VCaP (cell line): ENCODE results near the gene FCGR3A.

Experiments used
- H3K27ac ChIP-seq: fragments of 450-650 bp; 2 replicates; pipeline ENCODE4 v1.5.1; 2017
- TF ChIP-seq, protein P1 (sequence below): fragments of 450-650 bp; conservative IDR thresholded peaks from 2 replicates; pipeline ENCODE4 v1.5.1; 2017; ENCODE audit warnings: mild to moderate bottlenecking, moderate library complexity

The FCGR3A gene

GRCh38 chr1:161502181-161502580 lies 47.4 kb downstream of the FCGR3A start:
- TF ChIP-seq, protein P1, sequence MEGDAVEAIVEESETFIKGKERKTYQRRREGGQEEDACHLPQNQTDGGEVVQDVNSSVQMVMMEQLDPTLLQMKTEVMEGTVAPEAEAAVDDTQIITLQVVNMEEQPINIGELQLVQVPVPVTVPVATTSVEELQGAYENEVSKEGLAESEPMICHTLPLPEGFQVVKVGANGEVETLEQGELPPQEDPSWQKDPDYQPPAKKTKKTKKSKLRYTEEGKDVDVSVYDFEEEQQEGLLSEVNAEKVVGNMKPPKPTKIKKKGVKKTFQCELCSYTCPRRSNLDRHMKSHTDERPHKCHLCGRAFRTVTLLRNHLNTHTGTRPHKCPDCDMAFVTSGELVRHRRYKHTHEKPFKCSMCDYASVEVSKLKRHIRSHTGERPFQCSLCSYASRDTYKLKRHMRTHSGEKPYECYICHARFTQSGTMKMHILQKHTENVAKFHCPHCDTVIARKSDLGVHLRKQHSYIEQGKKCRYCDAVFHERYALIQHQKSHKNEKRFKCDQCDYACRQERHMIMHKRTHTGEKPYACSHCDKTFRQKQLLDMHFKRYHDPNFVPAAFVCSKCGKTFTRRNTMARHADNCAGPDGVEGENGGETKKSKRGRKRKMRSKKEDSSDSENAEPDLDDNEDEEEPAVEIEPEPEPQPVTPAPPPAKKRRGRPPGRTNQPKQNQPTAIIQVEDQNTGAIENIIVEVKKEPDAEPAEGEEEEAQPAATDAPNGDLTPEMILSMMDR: no peak
- no peak overlapping the region for H3K27ac ChIP-seq

DNA sequence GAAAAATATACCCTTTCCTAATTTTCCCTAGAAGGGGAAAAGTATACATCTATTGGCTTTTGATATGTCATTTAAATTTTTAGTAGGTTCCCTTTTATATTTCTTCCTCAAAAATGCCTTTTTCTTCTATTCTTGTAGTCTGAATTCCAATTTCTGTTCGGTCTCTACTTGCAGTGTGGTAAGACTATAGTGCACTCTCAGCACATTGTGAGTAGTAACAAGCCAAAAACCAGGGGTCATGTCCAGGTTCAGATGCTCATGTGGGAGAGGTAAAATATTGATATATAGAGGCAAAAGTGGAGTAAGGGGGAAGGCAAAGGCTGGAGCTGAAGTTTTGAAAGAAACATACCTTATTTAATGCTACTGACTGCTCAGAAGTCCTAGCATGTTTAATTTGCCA lies 48.4 kb downstream of the FCGR3A start:
- no peak overlapping the region for H3K27ac ChIP-seq
- TF ChIP-seq, protein P1: no peak

GRCh38 chr1:161499099-161500039 lies 50.2 kb downstream of the FCGR3A start:
- H3K27ac ChIP-seq: no peak overlapping the region
- TF ChIP-seq, protein P1: no peak

GRCh38 chr1:161498646-161499045 lies 51.0 kb downstream of the FCGR3A start:
- TF ChIP-seq, protein P1: no peak
- H3K27ac ChIP-seq: no peak overlapping the region

GRCh38 chr1:161497961-161498360 lies 51.7 kb downstream of the FCGR3A start:
- H3K27ac ChIP-seq: no peak overlapping the region

GRCh38 chr1:161495490-161495889 lies 54.1 kb downstream of the FCGR3A start:
- no peak overlapping the region for H3K27ac ChIP-seq
- TF ChIP-seq, protein P1: no peak

More at GRCh38 chr1:161497961-161498360, 51.7 kb downstream of the FCGR3A start:
- TF ChIP-seq, protein P1: no peak

GRCh38 chr1:161494091-161494735 lies 55.4 kb downstream of the FCGR3A start:
- no peak overlapping the region for H3K27ac ChIP-seq
- TF ChIP-seq, protein P1: no peak
